HG03439 (cell line): ENCODE measurements around the gene RFNG.
A peak's percentile ranks its signal among the peaks of the same experiment; 100 is the strongest.

Experiments
- ATAC-seq: cut with Tn5 transposase; IDR thresholded peaks from one replicate; pipeline ENCODE4 v1.9.1; 2021; ENCODE audit warnings: mild to moderate bottlenecking, moderate library complexity; ENCODE audit not compliant: unreplicated experiment

The RFNG gene

GRCh38 chr17:82029990-82030469 is 21.6 kb downstream of the RFNG start:
- ATAC-seq = no peak

DNA sequence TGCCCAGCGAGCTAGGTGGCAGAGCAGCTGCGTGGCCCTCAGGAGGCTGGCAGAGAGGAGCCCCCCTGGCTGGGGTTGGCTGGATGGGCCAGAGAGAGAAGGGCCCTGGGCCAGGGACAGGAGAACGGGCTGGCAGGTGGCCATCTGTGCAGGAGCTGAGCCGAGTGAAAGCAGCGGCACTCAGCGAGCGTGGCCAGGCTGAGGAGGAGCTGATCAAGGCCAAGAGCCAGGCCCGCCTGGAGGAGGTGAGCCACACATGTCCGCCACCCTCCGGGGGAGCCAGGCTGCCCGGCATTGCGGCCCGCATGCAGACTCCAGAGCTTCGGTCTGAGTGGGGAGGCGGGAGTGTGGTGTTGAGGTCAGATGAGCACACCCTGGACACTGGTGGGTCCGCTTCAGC is 22.2 kb downstream of the RFNG start:
- no peak for ATAC-seq

- ATAC-seq = no peak
These were observed 22.6 kb downstream of the RFNG start for GRCh38 chr17:82028966-82029365.

DNA sequence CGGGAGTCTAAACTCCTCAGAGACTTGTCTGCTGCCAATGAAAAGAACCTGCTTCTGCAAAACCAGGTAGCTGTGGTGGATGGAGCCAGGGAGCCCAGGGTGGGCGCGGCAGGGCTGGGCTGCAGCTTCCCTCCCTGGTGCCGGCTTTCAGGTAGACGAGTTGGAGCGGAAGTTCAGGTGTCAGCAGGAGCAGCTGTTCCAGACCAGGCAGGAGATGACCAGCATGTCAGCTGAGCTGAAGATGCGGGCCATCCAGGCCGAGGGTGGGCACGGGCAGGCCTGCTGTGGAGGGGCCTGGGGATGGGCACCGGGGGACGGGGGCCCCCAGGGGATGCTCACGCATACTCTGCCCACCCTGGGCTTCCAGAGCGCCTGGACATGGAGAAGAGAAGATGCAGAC is 23.4 kb downstream of the RFNG start:
- ATAC-seq = no peak

DNA sequence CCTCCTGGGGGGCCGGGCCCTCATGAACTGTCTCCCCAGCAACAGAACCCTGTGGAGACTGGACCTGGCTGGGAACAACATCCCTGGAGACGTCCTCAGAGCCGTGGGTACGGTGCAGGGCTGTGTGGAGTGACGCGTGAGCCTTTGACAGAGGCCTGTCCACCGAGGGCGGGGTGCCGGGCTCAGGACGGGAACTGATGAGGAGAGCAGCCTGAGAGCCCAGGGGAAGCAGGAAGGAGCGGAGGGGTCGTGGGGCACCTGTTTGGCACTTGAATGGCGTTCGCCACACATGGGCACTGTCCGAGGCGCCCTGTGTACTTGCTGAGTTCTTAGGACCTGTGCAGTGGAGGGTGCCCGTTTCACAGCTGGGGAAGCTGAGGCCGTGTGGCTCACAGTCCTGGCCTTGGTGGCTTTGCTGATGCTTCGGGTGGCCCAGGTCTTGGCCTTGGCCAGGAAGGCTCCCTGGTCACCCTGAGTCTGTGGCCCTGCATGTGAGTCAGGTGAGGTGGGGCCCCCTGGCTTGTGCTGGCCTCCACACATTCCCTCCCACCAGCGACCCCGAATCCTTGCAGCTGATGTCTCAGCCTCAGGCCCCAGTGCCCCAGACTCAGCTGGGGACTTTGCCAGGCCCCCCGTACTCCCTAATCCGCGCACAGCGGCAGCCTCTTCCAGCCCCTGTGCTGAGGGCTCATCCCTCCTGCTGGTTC is 26.1 kb downstream of the RFNG start:
- ATAC-seq = no peak

GRCh38 chr17:82024859-82025258 is 26.8 kb downstream of the RFNG start:
- ATAC-seq = no peak

- peak; percentile 0 for ATAC-seq
These were observed 28.0 kb downstream of the RFNG start for GRCh38 chr17:82023447-82024241.

DNA sequence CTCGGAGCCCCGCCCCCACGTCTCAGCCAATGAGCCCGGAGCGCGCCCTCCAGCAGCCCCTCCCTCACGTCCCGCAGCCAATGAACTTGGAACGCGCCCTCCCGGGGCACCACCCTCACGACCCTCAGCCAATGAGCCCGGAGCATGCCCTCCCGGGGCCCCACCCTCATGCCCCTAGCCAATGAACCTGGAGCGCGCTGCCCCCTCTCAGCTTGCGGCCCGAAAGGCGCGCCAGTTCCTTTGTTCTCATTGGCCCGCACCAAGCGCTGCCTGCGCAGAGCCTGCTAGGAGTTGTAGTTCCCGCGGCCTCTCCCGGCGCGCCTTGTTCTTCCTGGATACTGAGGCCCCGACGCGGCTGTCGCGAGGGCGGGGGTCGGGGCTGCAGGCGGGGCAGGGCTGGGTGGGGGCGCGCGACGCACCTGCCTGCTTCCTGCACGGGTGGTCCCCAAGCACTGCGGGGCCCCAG is 28.6 kb downstream of the RFNG start, which contains the start of gene LRRC45:
Gene LRRC45, plus strand, starts transcription at position 325 of the 466 bp plus-strand sequence. CDS start 339 bp downstream, outside the sequence.
- ATAC-seq = peak; percentile 83

GRCh38 chr17:82022310-82022980 is 29.2 kb downstream of the RFNG start, which contains the start of gene CENPX:
Gene CENPX (minus strand): TSS chr17:82022878. CDS start chr17:82022861, 17 bp downstream.
- peak; percentile 10 for ATAC-seq

DNA sequence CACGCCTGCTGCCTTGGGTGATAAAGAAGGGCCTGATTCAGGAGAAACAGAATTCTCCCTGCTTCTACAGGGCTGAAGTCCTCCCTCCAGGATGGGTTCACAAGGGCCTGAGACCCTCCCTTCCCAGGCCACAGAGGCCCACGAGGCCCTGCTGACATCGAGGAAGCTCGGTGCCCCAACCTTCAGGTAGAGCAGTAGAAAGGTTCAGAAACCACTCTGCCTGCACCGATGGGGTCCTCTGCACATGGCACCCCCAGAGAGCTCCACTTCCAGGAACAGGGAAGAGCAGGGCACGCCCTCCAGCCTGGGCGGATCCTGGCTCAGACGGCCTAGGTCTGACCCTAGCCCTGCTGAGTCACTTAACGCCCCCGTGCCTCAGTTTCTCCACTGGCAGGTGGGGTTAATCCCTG is 29.7 kb downstream of the RFNG start:
- ATAC-seq = no peak

DNA sequence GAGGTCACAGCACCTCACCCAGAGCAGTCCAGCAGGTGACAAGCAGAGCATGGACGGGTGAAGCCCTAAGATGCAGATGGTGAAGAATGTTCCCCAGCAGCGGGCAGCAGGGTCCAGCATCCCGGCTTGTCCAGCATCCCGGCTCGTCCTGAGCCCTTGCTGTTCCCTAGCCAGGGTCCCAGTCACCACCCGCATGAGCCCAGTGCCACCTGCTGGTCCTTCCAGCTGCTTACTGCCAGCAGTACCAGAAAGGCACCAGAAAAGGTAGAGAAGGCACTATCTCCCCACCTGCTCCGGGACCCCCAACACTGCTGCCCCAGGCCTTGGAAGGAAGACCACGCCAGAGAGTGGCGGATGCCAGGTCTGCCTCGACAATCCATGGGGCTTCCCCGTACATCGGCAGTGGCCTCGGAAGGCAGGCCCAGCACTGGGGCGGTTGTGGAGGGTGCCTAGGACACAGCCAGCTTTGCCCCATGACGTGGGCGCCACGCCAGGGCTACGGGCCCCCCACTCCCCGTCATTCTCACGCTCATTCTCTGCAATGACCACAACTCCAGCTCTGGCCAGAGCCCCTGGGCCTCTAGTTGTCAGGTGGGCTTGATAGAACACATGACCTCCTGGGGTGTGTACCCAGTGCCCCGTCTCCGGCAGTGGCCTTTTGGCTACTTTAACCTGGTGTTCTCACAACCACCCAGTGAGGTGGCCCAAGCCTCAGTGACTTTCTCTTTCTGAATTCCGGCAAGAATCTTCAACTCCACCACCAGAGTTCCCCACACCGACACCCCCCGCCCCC is 30.3 kb downstream of the RFNG start:
- ATAC-seq = no peak

DNA sequence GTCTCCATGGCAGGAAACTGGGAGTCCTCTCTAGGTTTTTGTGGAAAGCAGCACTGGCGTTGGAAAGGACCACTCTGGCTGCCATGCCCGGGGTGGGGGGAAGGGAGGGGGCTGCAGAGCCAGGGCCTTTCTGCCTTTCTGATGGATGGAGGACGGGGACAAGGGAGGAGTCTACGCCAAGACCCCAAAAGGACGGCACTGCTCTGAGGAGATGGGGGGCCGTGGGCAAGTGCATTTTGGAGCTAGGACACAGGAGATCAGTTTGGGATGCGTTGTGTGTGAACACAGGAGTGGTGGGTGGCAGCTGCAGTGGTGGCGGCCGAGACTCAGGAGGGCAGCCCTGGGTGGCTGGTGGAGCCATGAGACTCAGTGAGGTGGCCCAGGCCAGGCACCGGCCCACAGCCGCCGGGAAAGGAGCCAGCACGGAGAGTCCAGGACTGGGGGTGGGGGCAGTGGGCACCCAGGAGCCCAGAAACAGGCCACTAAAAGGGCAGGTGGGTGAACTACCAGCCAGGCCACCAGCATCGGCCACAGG is 31.0 kb downstream of the RFNG start:
- no peak for ATAC-seq

DNA sequence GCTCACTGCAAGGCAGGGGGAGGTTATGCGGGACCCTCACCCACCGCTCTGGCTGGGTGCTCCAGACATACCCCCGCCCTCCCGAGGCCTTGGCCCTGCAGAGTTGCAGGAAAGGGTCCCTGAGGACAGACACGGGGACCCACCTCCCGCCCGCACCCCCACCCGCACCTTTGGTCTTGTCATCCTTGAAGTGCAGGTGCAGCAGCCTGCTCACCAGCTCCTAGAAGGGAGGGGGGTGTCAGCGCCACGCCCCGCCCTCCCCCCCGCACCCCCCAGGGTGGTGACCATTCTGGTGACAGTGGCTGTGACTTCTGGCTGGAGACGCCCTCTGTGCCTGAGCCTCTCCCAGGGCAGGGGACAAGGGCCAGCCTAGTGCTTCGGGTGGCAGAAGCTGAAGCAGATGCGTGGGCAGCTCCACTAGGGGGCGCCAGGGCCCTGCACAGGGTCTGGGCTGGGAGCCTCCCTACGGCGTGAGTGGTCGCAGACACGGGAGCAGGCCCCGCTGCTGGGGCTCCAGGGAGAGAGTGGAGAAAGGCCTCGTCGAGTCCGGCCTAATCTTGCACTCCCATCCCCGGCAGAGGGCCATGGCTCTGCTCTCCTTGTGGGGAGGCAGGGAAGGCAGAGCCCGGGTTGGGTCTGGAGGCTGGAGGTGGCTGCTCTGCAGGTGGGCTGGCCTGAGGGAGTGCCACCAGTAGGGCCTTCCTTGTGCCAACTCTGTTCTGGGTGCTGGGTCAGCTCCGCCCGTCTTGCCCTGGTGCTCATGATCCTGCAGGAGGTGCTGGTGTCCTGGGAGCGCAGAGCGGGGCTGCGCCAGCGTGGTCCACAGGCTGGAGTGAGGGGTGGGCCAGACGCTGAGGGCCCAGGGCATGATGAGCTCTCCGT is 31.7 kb downstream of the RFNG start:
- no peak for ATAC-seq

- ATAC-seq = no peak
These were observed 32.5 kb downstream of the RFNG start for GRCh38 chr17:82018989-82019689.

- ATAC-seq = no peak
These were observed 33.2 kb downstream of the RFNG start for GRCh38 chr17:82018152-82018988.

DNA sequence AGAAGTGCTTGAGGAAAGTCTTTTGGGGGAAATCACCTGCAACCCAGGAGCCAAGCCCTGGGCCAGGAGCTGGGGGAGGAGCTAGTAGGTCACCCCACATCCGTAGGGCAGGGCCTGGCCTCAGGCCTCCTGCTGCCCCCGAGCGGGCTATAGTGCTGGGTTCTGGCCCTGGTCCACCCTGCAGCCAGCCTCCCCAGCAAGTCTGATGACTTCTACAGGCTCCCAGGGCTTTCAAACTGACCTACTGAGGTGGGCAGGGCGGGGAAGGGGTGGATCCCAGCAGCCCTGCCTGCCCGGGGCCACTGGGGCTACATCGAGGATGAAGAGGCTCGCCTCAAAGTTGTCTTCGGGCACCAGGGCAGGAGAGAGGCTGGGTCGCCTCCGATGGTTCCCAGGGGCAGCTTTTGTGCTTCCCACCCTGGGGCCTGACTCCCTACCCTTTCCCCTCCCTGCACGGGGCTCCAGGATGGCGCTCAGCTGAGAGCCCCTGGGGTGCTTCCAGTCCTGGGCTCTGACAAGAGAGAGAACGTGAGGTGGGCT is 33.9 kb downstream of the RFNG start:
- ATAC-seq = no peak

DNA sequence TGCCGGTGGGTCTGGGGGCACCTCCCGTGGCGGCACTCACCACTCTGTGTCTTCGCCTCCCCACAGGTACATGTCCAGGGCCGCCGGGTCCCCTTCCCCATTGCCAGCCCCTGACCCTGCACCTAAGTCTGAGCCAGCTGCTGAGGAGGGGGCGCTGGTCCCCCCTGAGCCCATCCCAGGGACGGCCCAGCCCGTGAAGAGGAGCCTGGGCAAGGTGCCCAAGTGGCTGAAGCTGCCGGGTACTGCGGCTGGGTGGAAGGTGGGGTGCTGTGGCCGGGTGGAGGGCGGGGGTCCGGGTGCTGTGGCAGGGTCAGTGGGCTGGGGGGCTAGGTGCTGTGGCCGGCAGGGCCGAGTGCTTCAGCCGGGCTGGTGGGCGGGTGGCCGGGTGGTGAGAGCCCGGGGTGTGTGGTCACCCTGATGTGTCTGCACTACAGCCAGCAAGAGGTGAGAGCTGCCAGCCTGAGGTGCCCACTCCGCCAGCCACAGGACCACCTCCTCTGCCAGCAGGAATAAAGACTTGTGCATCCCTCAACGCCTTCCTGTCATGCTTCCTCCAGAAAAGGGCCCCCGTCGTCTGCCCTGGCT is 34.6 kb downstream of the RFNG start:
- ATAC-seq = no peak
